Keratinocyte (primary cell): Measurements from ENCODE around the gene TMTC2. TPM values are rescaled to one million over a fixed set of nuclear protein-coding genes. Genes with fewer than 3 reads are reported as not detected.

Experiments
- DNase-seq: peaks from one replicate; pipeline ENCODE4 v3.0.0-alpha.2; 2011; ENCODE audit warnings: low read depth, missing footprints, low spot score
- FAIRE-seq: peaks from 2 replicates; lab custom pipeline; 2011; peaks lifted over from hg19 to GRCh38; lab: Jason Lieb, UNC
- H2AFZ ChIP-seq: 2 replicates; pipeline ENCODE4 v1.6.0; 2012; ENCODE audit warnings: low read length, control low read depth, inconsistent platforms; ENCODE audit not compliant: control insufficient read depth
- H3K27ac ChIP-seq: 2 replicates; pipeline ENCODE4 v1.5.1; 2011; ENCODE audit warnings: low read length; ENCODE audit not compliant: control insufficient read depth, insufficient read depth
- H3K27me3 ChIP-seq: 3 replicates; pipeline ENCODE4 v1.6.0; 2011; ENCODE audit warnings: low read length; ENCODE audit not compliant: control insufficient read depth, insufficient read depth; ENCODE audit errors: extremely low read depth
- H3K36me3 ChIP-seq, 2 experiments: 2 replicates in 1 of 2; 3 replicates in 1 of 2; pipeline ENCODE4 v1.5.1; 2011; ENCODE audit warnings: low read length in 2 of 2, mild to moderate bottlenecking in 1 of 2; ENCODE audit not compliant: control insufficient read depth in 2 of 2, insufficient read depth in 2 of 2; ENCODE audit errors: extremely low read depth in 1 of 2
- H3K4me1 ChIP-seq: 3 replicates; pipeline ENCODE4 v1.5.1; 2011; ENCODE audit warnings: low read length; ENCODE audit not compliant: control insufficient read depth, insufficient read depth; ENCODE audit errors: extremely low read depth
- H3K4me2 ChIP-seq: 3 replicates; pipeline ENCODE4 v1.6.0; 2011; ENCODE audit warnings: low read depth, low read length; ENCODE audit not compliant: control insufficient read depth, insufficient read depth; ENCODE audit errors: extremely low read depth
- H3K4me3 ChIP-seq, 3 experiments: fragments of 200-600 bp in 1 of 3; sonication (generic) in 1 of 3; 2 replicates in 2 of 3; 3 replicates in 1 of 3; pipeline ENCODE4 v1.5.1; 2011 to 2016; ENCODE audit warnings: low read length in 3 of 3, mild to moderate bottlenecking in 3 of 3, control low read depth in 2 of 3, inconsistent platforms in 1 of 3, low read depth in 1 of 3, mixed read lengths in 1 of 3, mixed run types in 1 of 3, moderate library complexity in 1 of 3; ENCODE audit not compliant: control insufficient read depth in 2 of 3, insufficient read depth in 2 of 3; ENCODE audit errors: extremely low read depth in 1 of 3
- H3K79me2 ChIP-seq: 2 replicates; pipeline ENCODE4 v1.6.0; 2012; ENCODE audit warnings: low read length; ENCODE audit not compliant: control insufficient read depth, insufficient read depth
- H3K9ac ChIP-seq: 3 replicates; pipeline ENCODE4 v1.6.0; 2011; ENCODE audit warnings: low read length; ENCODE audit not compliant: control insufficient read depth, insufficient read depth; ENCODE audit errors: extremely low read depth
- H3K9me1 ChIP-seq: 3 replicates; pipeline ENCODE4 v1.6.0; 2011; ENCODE audit warnings: low read length; ENCODE audit not compliant: control insufficient read depth, insufficient read depth; ENCODE audit errors: extremely low read depth
- H3K9me3 ChIP-seq: 2 replicates; pipeline ENCODE4 v1.5.1; 2012; ENCODE audit warnings: low read depth, low read length; ENCODE audit not compliant: control insufficient read depth
- H4K20me1 ChIP-seq: 3 replicates; pipeline ENCODE4 v1.6.0; 2011; ENCODE audit warnings: low read length; ENCODE audit not compliant: control insufficient read depth, insufficient read depth; ENCODE audit errors: extremely low read depth
- EZH2 ChIP-seq: IDR thresholded peaks from one replicate; pipeline ENCODE4 v1.6.1; 2012; ENCODE audit warnings: inconsistent platforms, mild to moderate bottlenecking, low read length, moderate library complexity
- dilution Hi-C: fragments of 300-500 bp; cut with MboI; formaldehyde crosslinking; loops from one replicate; pipeline ENCODE4 v1.7.0; 2020; ENCODE audit warnings: low sequenced_read_pairs; ENCODE audit not compliant: extremely low pct_ligation_motif_present
- polyA plus RNA-seq, 5 experiments: library from polyadenylated mRNA; depleted of rRNA in 3 of 5; stranded (reverse) in 3 of 5; stranded (forward) in 1 of 5; unstranded in 1 of 5; fragments of >200 nt; gene quantifications; 1 replicate in 1 of 5; 2 replicates in 3 of 5; 3 replicates in 1 of 5; pipeline versions ENCODE4 v1.2.1 to v1.2.3, GENCODE V29; 2011 to 2012; ENCODE audit warnings: missing spikeins in 2 of 5, low read depth in 1 of 5, low replicate concordance in 1 of 5
- TF ChIP-seq, protein P1 (sequence below), 3 experiments: IDR thresholded peaks in 1 of 3; conservative IDR thresholded peaks in 1 of 3; optimal IDR thresholded peaks in 1 of 3; 2 replicates in 2 of 3; 3 replicates in 1 of 3; pipeline versions ENCODE3 to v1.5.1; 2011; ENCODE audit warnings: low read length in 3 of 3, mild to moderate bottlenecking in 3 of 3, moderate library complexity in 2 of 3, control low read depth in 1 of 3, inconsistent platforms in 1 of 3; ENCODE audit not compliant: insufficient read depth in 2 of 3; ENCODE audit errors: extremely low read depth in 1 of 3

TMTC2 gene
- polyA plus RNA-seq, 1 donor (not counting 4 experiments of a cell fraction or from before 2014, with no cell fraction given), result 3.8 TPM

DNA sequence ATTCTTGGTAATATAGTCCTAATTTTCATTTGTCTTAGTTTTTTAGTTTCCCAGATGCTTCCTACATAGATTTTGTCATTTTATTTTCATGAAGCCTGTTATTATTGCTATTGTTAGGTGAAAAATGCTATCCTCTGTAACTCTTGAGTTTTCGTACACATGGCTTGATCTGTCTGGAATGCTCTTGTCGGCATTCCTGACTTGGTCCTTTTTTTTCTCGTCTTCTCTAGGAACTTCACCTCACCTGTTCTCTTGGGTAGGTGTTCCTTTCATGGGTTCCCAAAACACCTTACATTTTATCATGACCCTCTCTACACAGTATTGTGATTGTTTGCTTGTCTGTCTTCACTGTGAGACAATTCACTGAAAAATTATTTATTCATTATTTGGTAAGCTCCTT lies 267.4 kb downstream of the TMTC2 start:
- Histone ChIP-seq H2AFZ (peak overlapping the region; percentile 56), H3K9me3 (no peaks in the 10 kb centered on the region), H4K20me1 (no peaks in the 10 kb centered on the region), H3K9me1 (no peaks in the 10 kb centered on the region), H3K27ac (no peak overlapping the region), H3K27me3 (no peaks in the 10 kb centered on the region), H3K36me3 (no peaks in the 10 kb centered on the region), H3K79me2 (no peaks in the 10 kb centered on the region), H3K4me3 (no peak overlapping the region), H3K4me1 (peaks cover 25% of the 10 kb centered on the region), H3K9ac (no peak overlapping the region), H3K4me2 (peak overlapping the region; percentile 59)
- DNase-seq (no peak), FAIRE-seq (no peak)
- no peak for TF ChIP-seq EZH2
- TF ChIP-seq, protein P1, sequence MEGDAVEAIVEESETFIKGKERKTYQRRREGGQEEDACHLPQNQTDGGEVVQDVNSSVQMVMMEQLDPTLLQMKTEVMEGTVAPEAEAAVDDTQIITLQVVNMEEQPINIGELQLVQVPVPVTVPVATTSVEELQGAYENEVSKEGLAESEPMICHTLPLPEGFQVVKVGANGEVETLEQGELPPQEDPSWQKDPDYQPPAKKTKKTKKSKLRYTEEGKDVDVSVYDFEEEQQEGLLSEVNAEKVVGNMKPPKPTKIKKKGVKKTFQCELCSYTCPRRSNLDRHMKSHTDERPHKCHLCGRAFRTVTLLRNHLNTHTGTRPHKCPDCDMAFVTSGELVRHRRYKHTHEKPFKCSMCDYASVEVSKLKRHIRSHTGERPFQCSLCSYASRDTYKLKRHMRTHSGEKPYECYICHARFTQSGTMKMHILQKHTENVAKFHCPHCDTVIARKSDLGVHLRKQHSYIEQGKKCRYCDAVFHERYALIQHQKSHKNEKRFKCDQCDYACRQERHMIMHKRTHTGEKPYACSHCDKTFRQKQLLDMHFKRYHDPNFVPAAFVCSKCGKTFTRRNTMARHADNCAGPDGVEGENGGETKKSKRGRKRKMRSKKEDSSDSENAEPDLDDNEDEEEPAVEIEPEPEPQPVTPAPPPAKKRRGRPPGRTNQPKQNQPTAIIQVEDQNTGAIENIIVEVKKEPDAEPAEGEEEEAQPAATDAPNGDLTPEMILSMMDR (optimal IDR thresholded peaks at IDR 0.05 in 1 of 3, IDR thresholded peaks at IDR 0.05 in 1 of 3, conservative IDR thresholded peaks at IDR 0.05 in 1 of 3; ENCODE audit: extremely low read depth in 1 of 3, insufficient read depth in 2 of 3, low read length in 3 of 3), result no peak
- dilution Hi-C loops, result no loop called here

DNA sequence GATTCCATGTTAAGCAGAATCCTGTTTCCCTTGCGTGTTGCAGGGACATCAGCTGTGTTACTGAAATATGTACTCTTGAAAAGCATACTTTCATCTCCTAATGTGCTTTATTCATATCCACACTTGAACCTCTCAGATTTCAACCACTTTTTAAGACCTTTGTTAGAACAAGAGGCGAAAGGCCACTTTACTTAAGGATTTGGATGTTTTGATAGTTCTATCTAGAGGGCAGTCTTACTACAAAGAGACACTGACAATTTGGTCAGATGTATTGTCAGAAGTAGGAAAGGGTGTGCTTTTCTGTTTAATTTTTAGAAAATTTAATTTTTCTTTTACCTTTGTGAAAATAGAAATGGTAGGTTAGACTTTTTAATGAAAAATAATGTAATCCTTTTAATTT lies 267.9 kb downstream of the TMTC2 start:
- Histone ChIP-seq H3K36me3 (no peaks in the 10 kb centered on the region), H3K9me3 (no peaks in the 10 kb centered on the region), H3K4me3 (no peak overlapping the region), H2AFZ (peak overlapping the region; percentile 56), H4K20me1 (no peaks in the 10 kb centered on the region), H3K9ac (no peak overlapping the region), H3K79me2 (no peaks in the 10 kb centered on the region), H3K4me2 (peak overlapping the region; percentile 59), H3K27ac (no peak overlapping the region), H3K27me3 (no peaks in the 10 kb centered on the region), H3K4me1 (peaks cover 30% of the 10 kb centered on the region), H3K9me1 (no peaks in the 10 kb centered on the region)
- dilution Hi-C loops, result no loop called here
- DNase-seq (no peak), FAIRE-seq (peak; percentile 5)
- no peak for TF ChIP-seq EZH2
- TF ChIP-seq, protein P1 (optimal IDR thresholded peaks at IDR 0.05 in 1 of 3, IDR thresholded peaks at IDR 0.05 in 1 of 3, conservative IDR thresholded peaks at IDR 0.05 in 1 of 3; ENCODE audit: extremely low read depth in 1 of 3, insufficient read depth in 2 of 3, low read length in 3 of 3), result no peak
